NCI-H2107 treated with DMSO at 0.1 percent for 48 hours (cell line): ENCODE measurements around the gene WDR31.
A peak's percentile ranks its signal among the peaks of the same experiment; 100 is the strongest.
"Not testable (repeated sequence)": the region's sequence is repeated elsewhere in the genome, so short reads cannot be mapped to it uniquely, and the experiment has no call there.

Source experiments
- DNase-seq: peaks from one replicate; lab custom pipeline; 2025; ENCODE audit not compliant: unreplicated experiment; lab: John Stamatoyannopoulos, UW

WDR31 gene

GRCh38 chr9:113368982-113369854 is 29.1 kb upstream of the WDR31 start:
- DNase-seq: no peak

GRCh38 chr9:113368348-113368981 is 28.4 kb upstream of the WDR31 start:
- no peak for DNase-seq

GRCh38 chr9:113365652-113366051 is 25.6 kb upstream of the WDR31 start:
- DNase-seq: not testable (repeated sequence)

- no peak for DNase-seq
Measured at GRCh38 chr9:113364951-113365350, 24.9 kb upstream of the WDR31 start.

- no peak for DNase-seq
Measured at GRCh38 chr9:113363336-113363735, 23.3 kb upstream of the WDR31 start.

- no peak for DNase-seq
Measured at GRCh38 chr9:113361304-113362018, 21.4 kb upstream of the WDR31 start.

- no peak for DNase-seq
Measured at GRCh38 chr9:113360242-113360842, 20.3 kb upstream of the WDR31 start.

GRCh38 chr9:113359385-113359784 is 19.3 kb upstream of the WDR31 start:
- DNase-seq: no peak

GRCh38 chr9:113356686-113357292 is 16.7 kb upstream of the WDR31 start:
- no peak for DNase-seq

GRCh38 chr9:113355040-113355596 is 15.0 kb upstream of the WDR31 start:
- no peak for DNase-seq

GRCh38 chr9:113352411-113352810 is 12.3 kb upstream of the WDR31 start:
- no peak for DNase-seq

GRCh38 chr9:113352006-113352405 is 11.9 kb upstream of the WDR31 start:
- DNase-seq: no peak

GRCh38 chr9:113350937-113351336 is 10.9 kb upstream of the WDR31 start:
- DNase-seq: no peak

GRCh38 chr9:113350107-113350661 is 10.1 kb upstream of the WDR31 start:
- peak; percentile 35 for DNase-seq

- no peak for DNase-seq
Measured at GRCh38 chr9:113349445-113350094, 9.5 kb upstream of the WDR31 start, which contains the start of gene BSPRY. BSPRY (plus strand) TSS chr9:113349541; CDS start chr9:113349580, 39 bp downstream.

GRCh38 chr9:113349066-113349444 is 9.0 kb upstream of the WDR31 start:
- peak; percentile 16 for DNase-seq

- DNase-seq: no peak
Measured at GRCh38 chr9:113348437-113348836, 8.4 kb upstream of the WDR31 start.

- no peak for DNase-seq
Measured at GRCh38 chr9:113345671-113346070, 5.6 kb upstream of the WDR31 start.

GRCh38 chr9:113345190-113345589 is 5.1 kb upstream of the WDR31 start:
- no peak for DNase-seq

- peak; percentile 88 for DNase-seq
Measured at GRCh38 chr9:113343732-113344231, 3.7 kb upstream of the WDR31 start.
